Fibroblast of lung (primary cell): Measurements from ENCODE around the gene KIF25.

Experiments
- CTCF ChIP-seq, 2 donors: IDR thresholded peaks in 1 of 2; conservative IDR thresholded peaks in 1 of 2; 1 replicate in 1 of 2; 2 replicates in 1 of 2; pipeline ENCODE4 v1.5.1; 2011 to 2012; ENCODE audit warnings: low read length in 2 of 2, control low read depth in 1 of 2, inconsistent platforms in 1 of 2, low read depth in 1 of 2, mild to moderate bottlenecking in 1 of 2
- EZH2 ChIP-seq: IDR thresholded peaks from 2 replicates; pipeline ENCODE4 v1.5.1; 2012; ENCODE audit warnings: low read length, control low read depth, mild to moderate bottlenecking; ENCODE audit errors: missing control alignments

DNA sequence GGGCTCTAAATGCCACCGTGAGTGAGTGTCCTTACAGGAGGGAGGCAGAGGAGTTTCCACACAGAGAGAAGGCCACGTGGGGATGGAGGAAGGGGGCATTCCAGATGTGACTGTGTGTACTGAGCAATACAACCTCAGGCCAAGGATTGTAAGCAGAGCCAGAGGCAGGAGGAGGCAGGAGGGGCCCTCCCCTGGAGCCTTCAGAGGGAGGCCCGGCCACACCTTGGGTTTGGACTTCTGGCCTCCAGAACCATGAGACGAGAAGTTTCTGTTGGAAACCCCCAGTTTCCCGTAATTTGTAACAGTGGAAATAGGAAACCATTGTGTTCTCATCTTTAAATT lies 9.3 kb upstream of the KIF25 start:
- TF ChIP-seq CTCF (conservative IDR thresholded peaks at IDR 0.05 in 1 of 2, IDR thresholded peaks at IDR 0.05 in 1 of 2; ENCODE audit: low read depth in 1 of 2, low read length in 2 of 2): no peak
- no peak for TF ChIP-seq EZH2
